PC-9 (cell line): ENCODE measurements around the gene ANKRD11. TPM values are rescaled to one million over a fixed set of nuclear protein-coding genes. Genes with fewer than 3 reads are reported as not detected.
A peak's percentile ranks its signal among the peaks of the same experiment; 100 is the strongest.
"Not testable (repeated sequence)": the region's sequence is repeated elsewhere in the genome, so short reads cannot be mapped to it uniquely, and the experiment has no call there.

Experiments
- BruUV-seq: library from RNA; stranded (reverse); fragments of 400-500 nt; replicated peaks from 2 replicates; lab custom pipeline; 2021; lab: Mats Ljungman, UMichigan
- CTCF ChIA-PET: fragments of 300-600 bp; sonication (Branson Sonifier 250); formaldehyde crosslinking; loops from one replicate; lab custom pipeline; 2022; ENCODE audit warnings: antibody characterized with exemption; lab: Charles Lee
- POLR2A ChIA-PET: fragments of 300-600 bp; sonication (Branson Sonifier 250); formaldehyde crosslinking; loops from one replicate; lab custom pipeline; 2022; ENCODE audit warnings: antibody characterized with exemption; ENCODE audit not compliant: unreplicated experiment; lab: Charles Lee
- DNase-seq, 2 experiments: peaks; one replicate each; pipeline versions ENCODE4 v3.0.0 to v3.0.0-alpha.2; 2015 to 2022; ENCODE audit warnings: mixed read lengths in 1 of 2
- H2AFZ ChIP-seq: fragments of 200-600 bp; sonication (generic); 2 replicates; pipeline ENCODE4 v1.8.1; 2017; ENCODE audit warnings: antibody characterized with exemption
- H3F3A ChIP-seq: fragments of 200-600 bp; sonication (generic); 2 replicates; pipeline ENCODE4 v1.8.1; 2017; ENCODE audit warnings: antibody characterized with exemption, mild to moderate bottlenecking, low read depth; ENCODE audit not compliant: insufficient read depth
- H3K27ac ChIP-seq: fragments of 200-600 bp; sonication (generic); 2 replicates; pipeline ENCODE4 v1.6.1; 2016; ENCODE audit warnings: mixed run types
- H3K27me3 ChIP-seq: fragments of 200-600 bp; sonication (generic); 2 replicates; pipeline ENCODE4 v1.6.1; 2016; ENCODE audit warnings: low read depth, mixed run types; ENCODE audit not compliant: insufficient read depth
- H3K36me3 ChIP-seq: fragments of 200-600 bp; sonication (generic); 2 replicates; pipeline ENCODE4 v1.6.1; 2016; ENCODE audit warnings: low read depth, mixed run types
- H3K4me1 ChIP-seq: fragments of 200-600 bp; sonication (generic); replicated peaks from 2 replicates; pipeline ENCODE4 v1.6.1; 2016; ENCODE audit warnings: mixed run types; ENCODE audit not compliant: insufficient read depth
- H3K4me2 ChIP-seq: fragments of 200-600 bp; sonication (generic); 2 replicates; pipeline ENCODE4 v1.6.1; 2017; ENCODE audit warnings: mixed run types
- H3K4me3 ChIP-seq: fragments of 200-600 bp; sonication (generic); 2 replicates; pipeline ENCODE4 v1.6.1; 2016; ENCODE audit warnings: mixed run types
- H3K79me2 ChIP-seq: fragments of 200-600 bp; sonication (generic); 2 replicates; pipeline ENCODE4 v1.6.1; 2017; ENCODE audit warnings: low read depth, mixed run types
- H3K9me2 ChIP-seq: fragments of 200-600 bp; sonication (generic); 2 replicates; pipeline ENCODE4 v1.8.1; 2017; ENCODE audit warnings: mild to moderate bottlenecking; ENCODE audit not compliant: insufficient read depth
- H3K9me3 ChIP-seq: fragments of 200-600 bp; sonication (generic); 2 replicates; pipeline ENCODE4 v1.8.1; 2016; ENCODE audit warnings: low read depth; ENCODE audit not compliant: insufficient read depth
- H4K20me1 ChIP-seq: fragments of 200-600 bp; sonication (generic); 2 replicates; pipeline ENCODE4 v1.8.1; 2017; ENCODE audit not compliant: insufficient read depth
- CTCF ChIP-seq: fragments of 200-600 bp; sonication (generic); conservative IDR thresholded peaks from 2 replicates; pipeline ENCODE4 v1.6.1; 2017; ENCODE audit warnings: mixed run types, antibody characterized with exemption, mild to moderate bottlenecking, moderate library complexity
- EZH2 ChIP-seq: fragments of 200-600 bp; sonication (generic); IDR thresholded peaks from 2 replicates; pipeline ENCODE4 v1.8.0; 2017; ENCODE audit warnings: antibody characterized with exemption, low read depth
- intact Hi-C: fragments of 100-400 bp; cut with micrococcal nuclease; formaldehyde crosslinking; loops from one replicate; pipeline ENCODE4 v1.10.0; 2022; ENCODE audit not compliant: unreplicated experiment
- total RNA-seq: library from RNA; stranded (reverse); gene quantifications from 2 replicates; pipeline ENCODE4 v1.2.3, GENCODE V29; 2021

ANKRD11 gene
- total RNA-seq, 1 experiment from 2014 or later = 220 TPM

GRCh38 chr16:89331371-89332109 lies 158.8 kb downstream of the ANKRD11 start:
- peaks cover 93% of the 10 kb centered on the region for H3K79me2 ChIP-seq
- TF ChIP-seq CTCF (no peak), EZH2 (no peak)
- POLR2A ChIA-PET = no interaction called here
- H3K36me3 ChIP-seq = peaks cover 12% of the 10 kb centered on the region; the same call in 1 of the 2 replicates
- H3F3A ChIP-seq = peaks cover 54% of the 10 kb centered on the region
- intact Hi-C loops = loop anchor here (2.0 to 5.0 kb wide), 3 partner anchors 51 to 177 kb away; partner anchors contain the start of gene SPG7
- DNase-seq = no peak
- H3K4me1 ChIP-seq = peaks cover 79% of the 10 kb centered on the region
- peak overlapping the region; percentile 69; the same call in 1 of the 2 replicates for H3K4me2 ChIP-seq
- no TSS peak for BruUV-seq
- CTCF ChIA-PET = interaction anchor here (0.6 kb wide), 1 partner anchor 85 kb away, joined by 11 read pairs; no protein-coding TSS in a partner anchor
- no peaks in the 10 kb centered on the region for H3K9me3 ChIP-seq
- peak overlapping the region; percentile 48 for H3K27ac ChIP-seq
- H4K20me1 ChIP-seq = peaks cover 70% of the 10 kb centered on the region
- no peak overlapping the region; the same call in 1 of the 2 replicates for H3K4me3 ChIP-seq
- H3K27me3 ChIP-seq = no peaks in the 10 kb centered on the region
- H2AFZ ChIP-seq = no peak overlapping the region
- H3K9me2 ChIP-seq = no peaks in the 10 kb centered on the region

- intact Hi-C loops = loop anchor here (1.0 to 5.0 kb wide), 4 partner anchors 10 to 178 kb away; partner anchors contain the start of gene SPG7
- peaks cover 17% of the 10 kb centered on the region; the same call in 1 of the 2 replicates for H3K36me3 ChIP-seq
- peak overlapping the region; percentile 69 for H3K4me2 ChIP-seq
- peak overlapping the region; percentile 48 for H3K27ac ChIP-seq
- no peaks in the 10 kb centered on the region for H3K9me2 ChIP-seq
- H3K27me3 ChIP-seq = no peaks in the 10 kb centered on the region
- H3K4me3 ChIP-seq = peak overlapping the region; percentile 16; the same call in 1 of the 2 replicates
- peaks cover 91% of the 10 kb centered on the region for H3K4me1 ChIP-seq
- BruUV-seq = no TSS peak
- H3K79me2 ChIP-seq = peaks cover 93% of the 10 kb centered on the region
- CTCF ChIA-PET = interaction anchor here (0.6 to 0.7 kb wide), 2 partner anchors 65 to 155 kb away, joined by 4 to 5 read pairs; no protein-coding TSS in a partner anchor
- no peaks in the 10 kb centered on the region for H3K9me3 ChIP-seq
- peak; percentile 96 to 97 for DNase-seq
- TF ChIP-seq EZH2 = no peak
- no peak for TF ChIP-seq CTCF
- POLR2A ChIA-PET = interaction anchor here (0.6 kb wide), 1 partner anchor 543 kb away, joined by 6 read pairs; the partner anchor contains the start of gene TCF25
- no peak overlapping the region for H2AFZ ChIP-seq
- peaks cover 70% of the 10 kb centered on the region for H4K20me1 ChIP-seq
- H3F3A ChIP-seq = peaks cover 61% of the 10 kb centered on the region
These were observed 160.0 kb downstream of the ANKRD11 start for GRCh38 chr16:89330177-89330856.

DNA sequence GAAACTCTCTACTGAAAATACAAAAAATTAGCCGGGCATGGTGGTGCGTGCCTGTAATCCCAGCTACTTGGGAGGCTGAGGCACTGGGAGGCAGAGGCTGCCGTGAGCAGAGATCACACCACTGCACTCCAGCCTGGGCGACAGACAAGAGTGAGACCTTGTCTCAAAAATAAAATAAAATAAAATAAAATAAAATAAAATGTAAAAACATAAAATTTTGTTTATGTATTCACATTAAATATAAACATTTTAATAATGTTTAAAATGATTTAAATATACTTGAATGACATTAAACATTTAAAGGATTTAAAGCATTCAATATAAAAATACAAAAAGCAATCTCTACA lies 160.6 kb downstream of the ANKRD11 start:
- POLR2A ChIA-PET = interaction anchor here (0.6 kb wide), 1 partner anchor 543 kb away, joined by 6 read pairs; the partner anchor contains the start of gene TCF25
- H3K27me3 ChIP-seq, H3K9me3 ChIP-seq, H3K4me3 ChIP-seq, H2AFZ ChIP-seq, DNase-seq, BruUV-seq, H3K9me2 ChIP-seq: not testable (repeated sequence)
- Histone ChIP-seq H3K79me2 (peaks cover 93% of the 10 kb centered on the region), H3K4me2 (peak overlapping the region; percentile 70), H3F3A (peaks cover 60% of the 10 kb centered on the region), H4K20me1 (peaks cover 70% of the 10 kb centered on the region), H3K27ac (peak overlapping the region; percentile 83), H3K36me3 (peaks cover 18% of the 10 kb centered on the region; the same call in 1 of the 2 replicates), H3K4me1 (peaks cover 95% of the 10 kb centered on the region)
- CTCF ChIA-PET = interaction anchor here (0.7 kb wide), 1 partner anchor 65 kb away, joined by 4 read pairs; no protein-coding TSS in a partner anchor
- intact Hi-C loops = loop anchor here (1.0 to 5.0 kb wide), 4 partner anchors 10 to 179 kb away; partner anchors contain the start of gene SPG7

DNA sequence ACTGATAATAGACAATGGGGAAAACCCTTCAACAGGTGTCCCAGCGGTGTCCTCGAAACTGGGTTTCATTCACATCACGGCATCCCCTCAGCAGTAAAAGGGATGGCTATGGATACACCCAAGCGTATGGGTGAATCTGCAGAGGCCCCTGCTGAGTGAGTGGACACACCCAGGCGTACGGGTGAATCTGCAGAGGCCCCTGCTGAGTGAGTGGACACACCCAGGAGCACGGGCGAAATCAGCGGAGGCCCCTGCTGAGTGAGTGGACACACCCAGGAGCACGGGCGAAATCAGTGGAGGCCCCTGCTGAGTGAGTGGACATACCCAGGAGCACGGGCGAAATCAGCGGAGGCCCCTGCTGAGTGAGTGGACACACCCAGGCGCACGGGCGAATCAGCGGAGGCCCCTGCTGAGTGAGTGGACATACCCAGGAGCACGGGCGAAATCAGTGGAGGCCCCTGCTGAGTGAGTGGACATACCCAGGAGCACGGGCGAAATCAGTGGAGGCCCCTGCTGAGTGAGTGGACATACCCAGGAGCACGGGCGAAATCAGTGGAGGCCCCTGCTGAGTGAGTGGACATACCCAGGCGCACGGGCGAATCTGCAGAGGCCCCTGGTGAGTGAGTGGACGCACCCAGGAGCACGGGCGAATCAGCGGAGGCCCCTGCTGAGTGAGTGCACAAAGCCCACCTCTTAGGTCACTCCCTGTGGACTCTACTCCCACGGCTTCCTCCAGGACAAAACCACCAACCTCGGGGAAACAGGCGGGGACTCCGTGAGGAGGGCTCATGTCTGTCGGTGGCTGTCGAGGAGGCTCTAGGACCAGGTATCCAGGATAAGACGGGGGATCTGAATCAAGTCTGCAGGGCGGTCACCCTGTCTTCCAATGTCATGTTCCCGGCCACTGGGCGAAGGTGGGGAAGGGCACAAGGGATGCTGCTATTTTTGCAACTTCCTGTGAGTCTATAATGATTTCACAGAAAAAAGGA lies 161.7 kb downstream of the ANKRD11 start:
- peak overlapping the region; percentile 83 for H3K27ac ChIP-seq
- H3K9me2 ChIP-seq, DNase-seq, BruUV-seq, H3K27me3 ChIP-seq, CTCF ChIA-PET, H3K4me3 ChIP-seq, intact Hi-C loops, H2AFZ ChIP-seq, H3K9me3 ChIP-seq: not testable (repeated sequence)
- H3K36me3 ChIP-seq = peaks cover 25% of the 10 kb centered on the region; the same call in 1 of the 2 replicates
- peaks cover 95% of the 10 kb centered on the region for H3K4me1 ChIP-seq
- peak overlapping the region; percentile 70 for H3K4me2 ChIP-seq
- peaks cover 70% of the 10 kb centered on the region for H4K20me1 ChIP-seq
- peaks cover 93% of the 10 kb centered on the region for H3K79me2 ChIP-seq
- POLR2A ChIA-PET = interaction anchor here (0.6 kb wide), 1 partner anchor 137 kb away, joined by 11 read pairs; no protein-coding TSS in a partner anchor
- peaks cover 60% of the 10 kb centered on the region for H3F3A ChIP-seq
